NCI-H82 (cell line): ENCODE measurements around the gene ASMT.
"Not testable (repeated sequence)": the region's sequence is repeated elsewhere in the genome, so short reads cannot be mapped to it uniquely, and the experiment has no call there.

ENCODE experiments used
- DNase-seq: peaks from one replicate; lab custom pipeline; 2025; lab: John Stamatoyannopoulos, UW

The ASMT gene

GRCh38 chrX:1652011-1652811, 37.4 kb downstream of the ASMT start:
- peak; percentile 70 for DNase-seq

- no peak for DNase-seq
Observed at GRCh38 chrX:1656379-1656778, 41.5 kb downstream of the ASMT start.

GRCh38 chrX:1657367-1658070, 42.7 kb downstream of the ASMT start:
- peak; percentile 81 for DNase-seq

- peak; percentile 99 for DNase-seq
Observed at GRCh38 chrX:1658071-1658491, 43.2 kb downstream of the ASMT start.

- no peak for DNase-seq
Observed at GRCh38 chrX:1659664-1660461, 45.0 kb downstream of the ASMT start.

- DNase-seq, result peak; percentile 68
Observed at GRCh38 chrX:1661048-1661921, 46.4 kb downstream of the ASMT start.

- no peak for DNase-seq
Observed at GRCh38 chrX:1661922-1662221, 47.0 kb downstream of the ASMT start.

GRCh38 chrX:1667566-1667965, 52.7 kb downstream of the ASMT start:
- peak; percentile 10 for DNase-seq

GRCh38 chrX:1673337-1673736, 58.5 kb downstream of the ASMT start:
- peak; percentile 46 for DNase-seq

- no peak for DNase-seq
Observed at GRCh38 chrX:1676866-1677265, 62.0 kb downstream of the ASMT start.

GRCh38 chrX:1679238-1679637, 64.4 kb downstream of the ASMT start:
- no peak for DNase-seq

GRCh38 chrX:1681439-1681838, 66.6 kb downstream of the ASMT start:
- DNase-seq, result no peak

GRCh38 chrX:1681856-1682255, 67.0 kb downstream of the ASMT start:
- not testable (repeated sequence) for DNase-seq

GRCh38 chrX:1682501-1682900, 67.6 kb downstream of the ASMT start:
- not testable (repeated sequence) for DNase-seq

GRCh38 chrX:1684883-1685282, 70.0 kb downstream of the ASMT start:
- DNase-seq, result not testable (repeated sequence)

GRCh38 chrX:1685444-1685880, 70.6 kb downstream of the ASMT start:
- not testable (repeated sequence) for DNase-seq

- no peak for DNase-seq
Observed at GRCh38 chrX:1686642-1687041, 71.8 kb downstream of the ASMT start.
